Left colon (tissue), 2 donors: ENCODE measurements around the gene UPF2. TPM values are rescaled to one million over a fixed set of nuclear protein-coding genes. Genes with fewer than 3 reads are reported as not detected.
"Not testable (repeated sequence)": the region's sequence is repeated elsewhere in the genome, so short reads cannot be mapped to it uniquely, and the experiment has no call there.

Experiments used
- ATAC-seq: fragments of 200-7000 bp; cut with Tn5 transposase; one replicate; pipeline ENCODE4 v1.9.1; 2020; ENCODE audit warnings: mild to moderate bottlenecking, moderate library complexity
- DNase-seq, 2 donors: peaks; one replicate each; pipeline ENCODE4 v3.0.0-alpha.2; 2020
- intact Hi-C, 2 donors: fragments of 100-400 bp; cut with DNase I in 1 of 2; cut with micrococcal nuclease in 1 of 2; formaldehyde crosslinking; loops; one replicate each; pipeline versions ENCODE4 v1.11.2 to v1.14.0; 2022; cut with DNase I, micrococcal nuclease
- long read RNA-seq: library from polyadenylated mRNA; unstranded; transcript quantifications from one replicate; pipeline ENCODE4 v2.0.0, GENCODE V29; 2021
- total RNA-seq, 2 donors: library from RNA; stranded (reverse); fragmentation: NEBNext Ultra II Directional; extraction: Animal tissue kit (Norgen Biotek cat#: 25700); gene quantifications; one replicate each; pipeline ENCODE4 v1.2.1, GENCODE V29; 2021
- donor health status: DM: no; HTN: no; CAD: no.
- donor health status: DM: yes; HTN: yes; CAD: no.

The UPF2 gene, protein sequence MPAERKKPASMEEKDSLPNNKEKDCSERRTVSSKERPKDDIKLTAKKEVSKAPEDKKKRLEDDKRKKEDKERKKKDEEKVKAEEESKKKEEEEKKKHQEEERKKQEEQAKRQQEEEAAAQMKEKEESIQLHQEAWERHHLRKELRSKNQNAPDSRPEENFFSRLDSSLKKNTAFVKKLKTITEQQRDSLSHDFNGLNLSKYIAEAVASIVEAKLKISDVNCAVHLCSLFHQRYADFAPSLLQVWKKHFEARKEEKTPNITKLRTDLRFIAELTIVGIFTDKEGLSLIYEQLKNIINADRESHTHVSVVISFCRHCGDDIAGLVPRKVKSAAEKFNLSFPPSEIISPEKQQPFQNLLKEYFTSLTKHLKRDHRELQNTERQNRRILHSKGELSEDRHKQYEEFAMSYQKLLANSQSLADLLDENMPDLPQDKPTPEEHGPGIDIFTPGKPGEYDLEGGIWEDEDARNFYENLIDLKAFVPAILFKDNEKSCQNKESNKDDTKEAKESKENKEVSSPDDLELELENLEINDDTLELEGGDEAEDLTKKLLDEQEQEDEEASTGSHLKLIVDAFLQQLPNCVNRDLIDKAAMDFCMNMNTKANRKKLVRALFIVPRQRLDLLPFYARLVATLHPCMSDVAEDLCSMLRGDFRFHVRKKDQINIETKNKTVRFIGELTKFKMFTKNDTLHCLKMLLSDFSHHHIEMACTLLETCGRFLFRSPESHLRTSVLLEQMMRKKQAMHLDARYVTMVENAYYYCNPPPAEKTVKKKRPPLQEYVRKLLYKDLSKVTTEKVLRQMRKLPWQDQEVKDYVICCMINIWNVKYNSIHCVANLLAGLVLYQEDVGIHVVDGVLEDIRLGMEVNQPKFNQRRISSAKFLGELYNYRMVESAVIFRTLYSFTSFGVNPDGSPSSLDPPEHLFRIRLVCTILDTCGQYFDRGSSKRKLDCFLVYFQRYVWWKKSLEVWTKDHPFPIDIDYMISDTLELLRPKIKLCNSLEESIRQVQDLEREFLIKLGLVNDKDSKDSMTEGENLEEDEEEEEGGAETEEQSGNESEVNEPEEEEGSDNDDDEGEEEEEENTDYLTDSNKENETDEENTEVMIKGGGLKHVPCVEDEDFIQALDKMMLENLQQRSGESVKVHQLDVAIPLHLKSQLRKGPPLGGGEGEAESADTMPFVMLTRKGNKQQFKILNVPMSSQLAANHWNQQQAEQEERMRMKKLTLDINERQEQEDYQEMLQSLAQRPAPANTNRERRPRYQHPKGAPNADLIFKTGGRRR
- total RNA-seq, result 10 to 100 TPM; 18.7 to 18.9 TPM
- long read RNA-seq, full-length matches to known transcripts, result 1 of 16 reads
- long read RNA-seq, partial matches to known transcripts, result 12 of 16 reads
- long read RNA-seq, other reads (novel, unspliced or antisense), result 3 of 16 reads

DNA sequence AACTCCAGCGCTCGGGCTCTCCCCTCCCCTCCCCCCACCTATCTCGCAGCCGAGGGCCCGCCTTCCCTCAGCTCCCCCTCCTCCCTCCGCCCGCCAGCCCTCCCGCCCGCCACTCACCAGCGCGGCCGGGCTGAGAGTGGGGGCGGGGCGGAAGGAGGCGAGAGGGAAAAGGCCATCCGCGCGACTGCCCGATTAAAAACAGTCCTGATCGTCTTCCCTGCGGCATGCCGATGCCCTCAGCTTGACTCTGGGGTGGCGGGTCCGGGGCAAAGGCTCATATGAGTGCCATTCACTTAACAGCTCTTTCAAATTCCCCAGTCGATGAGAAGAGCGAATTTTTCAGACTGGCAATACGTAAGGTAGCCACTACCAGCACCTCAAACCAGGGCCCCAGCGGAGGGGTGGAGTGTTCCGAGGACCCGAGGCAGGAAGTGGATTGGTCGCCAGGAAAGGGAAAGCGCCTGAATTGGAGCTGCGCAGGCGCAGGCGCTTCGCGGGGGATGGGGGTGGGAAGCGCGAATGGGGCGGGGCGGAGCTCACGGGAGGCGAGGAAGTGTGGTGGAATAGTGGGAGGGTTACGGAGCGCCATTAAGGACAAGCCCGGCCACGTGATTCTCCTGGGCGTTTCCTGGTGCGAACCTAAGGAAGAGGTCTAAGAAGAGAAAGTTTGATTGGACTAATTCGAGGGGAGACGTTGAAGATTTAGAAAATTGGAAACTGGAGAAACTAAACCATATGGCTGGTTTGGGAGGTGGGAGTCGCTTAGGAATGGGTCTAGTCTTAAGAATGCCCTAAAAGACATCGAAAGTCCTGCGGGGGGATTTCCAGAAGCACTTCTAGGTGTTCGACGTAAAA is at the start of gene UPF2:
TSS of gene UPF2 (minus strand) at position 13 of the 855 bp plus-strand sequence. CDS start 7,386 bp downstream, outside the sequence.
- ATAC-seq (peak; percentile 91), DNase-seq (peak; percentile 97 to 98)
- intact Hi-C loops, result no loop called here

DNA sequence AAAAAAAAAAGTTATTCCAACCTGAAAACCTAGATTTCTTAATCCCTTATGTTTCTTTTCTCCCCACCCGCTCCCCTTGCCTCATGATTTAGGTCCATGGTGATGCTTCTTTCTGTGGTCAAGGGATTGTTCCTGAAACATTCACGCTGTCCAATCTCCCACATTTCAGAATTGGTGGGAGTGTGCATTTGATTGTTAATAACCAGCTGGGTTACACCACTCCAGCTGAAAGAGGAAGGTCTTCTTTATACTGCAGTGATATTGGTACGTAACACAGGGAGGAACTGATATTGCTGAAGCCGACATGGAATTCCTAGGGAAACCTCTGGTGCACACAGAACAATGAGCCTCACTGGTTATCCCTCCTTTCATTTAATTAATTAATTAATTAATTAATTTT is 48.8 kb upstream of the UPF2 start:
- intact Hi-C loops, result no loop called here
- DNase-seq, result no peak
- ATAC-seq, result no peak

DNA sequence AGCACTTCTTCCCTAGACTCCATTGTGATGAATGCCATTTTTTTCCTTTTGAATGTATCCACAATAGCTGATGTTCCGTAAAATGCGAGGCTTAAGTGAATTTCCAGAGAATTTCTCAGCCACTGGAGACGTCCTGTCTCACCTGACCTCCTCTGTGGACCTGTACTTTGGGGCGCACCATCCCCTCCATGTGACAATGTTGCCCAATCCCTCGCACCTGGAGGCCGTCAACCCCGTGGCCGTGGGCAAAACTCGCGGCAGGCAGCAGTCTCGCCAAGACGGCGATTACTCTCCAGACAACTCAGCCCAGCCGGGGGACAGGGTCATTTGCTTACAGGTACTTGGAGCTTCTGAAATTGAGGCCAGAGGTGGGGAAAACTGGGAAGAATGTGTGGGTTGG is 46.3 kb upstream of the UPF2 start:
- intact Hi-C loops, result no loop called here

DNA sequence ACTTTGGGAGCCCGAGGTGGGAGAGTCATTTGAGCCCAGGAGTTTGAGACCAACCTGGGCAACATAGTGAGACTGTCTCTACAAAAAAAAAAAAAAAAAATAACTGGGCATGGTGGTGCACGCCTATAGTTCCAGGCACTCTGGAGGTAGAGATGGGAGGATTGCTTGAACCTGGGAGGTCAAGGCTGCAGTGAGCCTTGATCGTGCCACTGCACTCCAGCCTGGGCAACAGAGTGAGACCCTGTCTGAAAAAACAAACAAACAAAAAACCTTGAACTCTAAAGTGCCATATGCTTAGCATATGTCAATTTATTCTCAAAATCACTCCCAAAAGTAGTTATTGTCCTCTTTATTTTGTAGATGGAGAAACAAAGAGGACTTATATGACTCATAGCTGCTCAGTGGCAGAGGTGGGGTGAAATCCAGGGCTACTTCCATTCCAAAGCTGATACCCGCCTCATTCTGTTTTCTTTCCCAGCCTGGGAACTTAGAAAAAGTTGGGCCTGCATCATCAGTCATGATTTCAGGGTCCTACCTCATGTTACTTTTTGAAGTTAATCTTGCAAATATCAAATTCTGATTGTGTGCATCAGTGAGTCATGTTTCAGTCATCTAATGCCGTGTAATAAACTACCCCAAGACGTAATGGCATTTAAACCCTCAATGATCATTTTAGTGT is 39.4 kb upstream of the UPF2 start:
- DNase-seq (no peak), ATAC-seq (no peak)
- intact Hi-C loops, result no loop called here

More for the DNA sequence above, 46.3 kb upstream of the UPF2 start:
- DNase-seq, result no peak
- no peak for ATAC-seq

DNA sequence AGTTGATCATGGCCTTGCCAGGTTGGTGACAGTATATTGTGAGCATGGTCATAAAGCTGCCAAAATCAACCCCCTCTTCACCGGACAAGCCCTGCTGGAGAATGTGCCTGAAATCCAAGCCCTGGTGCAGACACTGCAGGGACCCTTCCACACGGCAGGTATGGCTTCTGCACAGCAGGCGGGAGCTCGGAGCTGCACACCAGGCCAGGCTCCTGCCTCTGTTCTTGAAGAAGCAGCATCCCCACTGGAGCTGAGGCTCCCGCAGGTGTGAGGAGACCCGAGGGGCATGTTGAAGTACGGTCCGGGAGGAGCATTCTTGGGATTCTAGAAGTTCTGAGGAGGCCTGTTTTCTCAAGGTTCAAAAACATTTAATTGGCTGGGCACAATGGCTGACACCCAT is 38.9 kb upstream of the UPF2 start:
- no peak for ATAC-seq
- intact Hi-C loops, result no loop called here
- DNase-seq, result no peak

DNA sequence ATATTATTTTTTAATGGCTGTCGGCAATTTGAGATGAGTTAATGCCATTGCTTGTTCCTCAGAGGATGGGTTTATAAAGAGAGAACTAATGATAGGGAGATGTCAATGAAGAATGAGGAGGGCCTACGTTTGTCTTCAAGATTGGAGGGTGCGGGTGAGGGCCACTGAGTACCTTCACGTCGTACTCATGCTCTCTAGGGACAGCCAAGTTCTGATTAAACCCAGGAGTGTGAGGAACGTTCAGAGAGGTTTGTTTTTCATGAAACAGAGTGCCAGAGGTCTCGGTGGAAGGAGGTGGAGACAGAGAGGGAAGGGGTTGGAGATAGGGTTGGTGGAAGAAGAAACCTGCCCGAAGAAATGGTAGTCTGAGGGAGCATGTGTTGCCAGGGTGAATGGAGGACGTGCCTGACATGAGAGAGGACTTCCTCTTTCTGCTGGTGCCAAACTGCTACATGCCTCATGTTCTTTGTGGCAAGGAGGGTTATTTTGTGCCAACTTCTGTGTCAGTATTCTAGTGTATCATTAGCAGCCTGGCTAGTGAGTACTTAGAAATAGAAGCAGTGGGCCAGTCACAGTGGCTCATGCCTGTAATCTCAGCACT is 35.1 kb upstream of the UPF2 start:
- intact Hi-C loops, result no loop called here
- no peak for ATAC-seq
- no peak for DNase-seq

DNA sequence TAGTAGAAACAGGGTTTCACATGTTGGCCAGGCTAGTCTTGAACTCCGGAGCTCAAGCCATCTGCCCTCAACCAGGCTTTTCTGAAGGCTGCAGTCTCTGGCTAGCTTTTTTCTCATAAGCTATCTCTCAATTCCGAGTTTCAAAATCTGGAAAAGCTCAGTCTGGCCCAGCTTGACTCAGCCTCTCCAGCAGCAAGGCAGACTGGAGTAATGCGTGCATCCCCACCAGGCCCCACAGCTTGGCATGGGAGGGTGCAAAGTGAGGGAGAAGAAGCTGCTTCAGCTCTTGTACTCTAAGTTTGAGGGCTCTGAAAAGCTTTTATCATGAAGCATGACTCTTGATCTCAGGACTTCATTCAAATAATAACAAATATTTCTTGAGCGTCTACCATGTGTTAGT is 30.9 kb upstream of the UPF2 start:
- intact Hi-C loops, result no loop called here
- DNase-seq (no peak), ATAC-seq (no peak)

DNA sequence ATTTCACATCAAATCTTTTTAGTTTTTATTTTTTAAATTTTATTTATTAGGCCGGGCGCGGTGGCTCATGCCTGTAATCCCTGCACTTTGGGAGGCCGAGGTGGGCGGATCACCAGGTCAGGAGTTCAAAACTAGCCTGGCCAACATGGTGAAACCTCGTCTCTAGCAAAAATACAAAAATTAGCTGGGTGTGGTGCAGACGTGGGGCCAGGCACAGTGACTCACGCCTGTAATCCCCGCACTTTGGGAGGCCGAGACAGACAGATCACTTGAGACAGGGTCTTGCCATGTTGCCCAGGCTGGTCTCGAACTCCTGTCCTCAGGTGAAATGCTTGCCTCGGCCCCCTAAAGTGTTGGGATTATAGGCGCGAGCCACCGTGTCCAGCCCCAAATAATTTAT is 28.8 kb upstream of the UPF2 start:
- intact Hi-C loops, DNase-seq, ATAC-seq: not testable (repeated sequence)

DNA sequence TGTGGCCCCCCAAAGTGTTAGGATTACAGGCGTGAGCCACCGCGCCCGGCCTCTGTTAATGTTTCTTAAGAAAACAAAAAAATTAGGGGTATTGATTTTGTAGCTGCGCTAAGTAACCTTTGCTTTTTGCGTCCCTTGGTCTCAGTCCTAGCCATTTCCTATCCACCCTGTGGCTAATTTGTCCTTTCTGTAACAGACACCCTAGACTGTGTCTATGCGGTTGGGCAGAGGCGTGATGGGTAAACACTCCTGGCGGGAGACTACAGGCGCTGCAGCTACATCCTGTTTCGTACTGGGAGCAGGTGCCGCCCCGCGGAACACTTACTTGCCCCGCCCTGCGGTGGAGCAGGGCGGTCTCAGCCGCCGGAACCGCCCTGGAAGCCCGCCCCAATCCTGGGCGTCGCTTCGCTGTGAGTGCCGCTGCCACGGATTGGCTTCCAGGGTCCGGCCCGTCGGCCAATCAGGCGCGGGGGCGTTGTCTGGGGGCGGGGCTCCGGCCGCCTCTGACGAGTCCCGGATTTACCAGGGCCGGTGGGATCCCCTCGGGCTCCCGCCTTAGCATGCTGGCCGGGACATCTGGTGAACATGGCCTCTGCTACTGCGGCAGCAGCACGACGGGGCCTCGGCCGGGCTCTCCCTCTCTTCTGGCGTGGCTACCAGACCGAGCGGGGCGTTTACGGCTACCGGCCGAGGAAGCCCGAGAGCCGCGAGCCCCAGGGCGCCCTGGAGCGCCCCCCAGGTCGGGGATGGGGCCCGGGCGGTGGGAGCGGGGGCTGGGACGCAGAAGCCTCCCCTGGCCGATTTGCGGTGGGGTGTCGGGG is 26.1 kb upstream of the UPF2 start, which contains the start of gene DHTKD1:
TSS of gene DHTKD1 (plus strand) at position 506 of the 821 bp plus-strand sequence. CDS start at position 586, 80 bp downstream.
- DNase-seq, result peak; percentile 98 to 99
- peak; percentile 97 for ATAC-seq
- intact Hi-C loops, result no loop called here

DNA sequence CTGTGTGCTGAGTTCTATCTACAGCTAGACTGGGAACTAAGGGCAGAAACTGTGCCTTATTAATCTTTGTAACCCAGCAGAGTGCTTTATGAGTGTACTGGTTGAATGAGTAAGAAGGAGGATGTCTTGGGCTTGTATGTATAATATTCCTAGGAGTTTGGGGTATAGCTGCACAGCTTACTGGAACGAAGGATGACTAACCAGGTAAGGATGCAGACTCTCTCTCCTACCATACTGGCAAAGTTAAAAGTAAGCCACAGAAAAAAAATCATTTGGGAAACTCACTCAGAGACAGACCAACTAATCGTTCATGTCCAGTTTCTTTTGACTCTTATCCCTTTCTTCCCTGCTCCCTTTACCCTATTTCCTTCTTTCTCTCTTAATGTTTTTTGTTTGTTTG is 24.7 kb upstream of the UPF2 start:
- ATAC-seq (no peak), DNase-seq (no peak)
- intact Hi-C loops, result no loop called here

DNA sequence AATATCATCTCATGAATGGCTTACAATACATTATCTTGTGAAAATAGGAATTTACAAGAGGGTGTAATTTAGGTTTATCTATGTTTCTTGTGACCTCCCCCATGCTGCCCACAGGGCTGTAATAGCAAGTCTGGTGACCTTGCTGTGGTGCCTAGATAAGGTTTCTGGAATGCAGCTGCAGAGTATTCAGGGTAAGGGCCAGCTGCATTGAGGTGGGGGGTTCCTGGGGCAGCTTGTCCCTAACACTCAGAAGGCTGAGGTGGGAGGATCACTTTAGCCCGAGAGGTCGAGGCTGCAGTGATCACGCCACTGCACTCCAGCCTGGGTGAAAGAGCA is 20.8 kb upstream of the UPF2 start:
- ATAC-seq (no peak), DNase-seq (no peak)
- intact Hi-C loops, result no loop called here

DNA sequence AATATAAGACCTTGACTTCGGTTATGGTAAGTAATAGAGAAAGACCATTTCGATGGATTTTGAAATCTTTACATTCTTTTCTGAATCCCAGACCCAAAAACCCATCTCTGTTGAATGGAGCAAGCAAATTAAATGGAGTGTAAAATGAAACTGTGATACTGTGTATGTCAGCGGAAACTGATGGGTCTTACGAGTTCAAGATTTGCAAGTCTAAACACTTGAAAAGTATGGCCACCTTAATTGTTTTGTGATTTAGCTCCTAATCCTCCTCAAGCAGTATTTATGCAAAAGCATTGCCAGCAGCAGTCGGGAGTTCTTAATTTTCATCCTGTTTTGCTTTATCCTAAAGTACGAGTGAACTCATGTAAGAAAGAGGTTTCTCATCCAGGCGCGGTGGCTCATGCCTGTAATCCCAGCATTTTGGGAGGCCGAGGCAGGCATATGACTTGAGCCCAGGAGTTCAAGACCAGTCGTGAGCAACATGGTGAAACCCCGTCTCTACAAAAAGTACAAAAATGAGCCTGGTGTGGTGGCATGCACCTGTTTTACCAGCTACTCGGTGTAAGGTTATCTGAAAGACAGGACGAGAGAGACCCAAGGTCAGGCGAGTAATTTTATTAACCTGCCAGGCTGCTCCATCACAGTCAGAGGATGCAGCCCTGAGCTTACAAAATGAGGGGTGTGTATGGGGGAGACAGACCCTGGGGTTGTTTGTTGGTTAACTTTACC is 20.3 kb upstream of the UPF2 start:
- no peak for ATAC-seq
- intact Hi-C loops, result no loop called here
- no peak for DNase-seq

DNA sequence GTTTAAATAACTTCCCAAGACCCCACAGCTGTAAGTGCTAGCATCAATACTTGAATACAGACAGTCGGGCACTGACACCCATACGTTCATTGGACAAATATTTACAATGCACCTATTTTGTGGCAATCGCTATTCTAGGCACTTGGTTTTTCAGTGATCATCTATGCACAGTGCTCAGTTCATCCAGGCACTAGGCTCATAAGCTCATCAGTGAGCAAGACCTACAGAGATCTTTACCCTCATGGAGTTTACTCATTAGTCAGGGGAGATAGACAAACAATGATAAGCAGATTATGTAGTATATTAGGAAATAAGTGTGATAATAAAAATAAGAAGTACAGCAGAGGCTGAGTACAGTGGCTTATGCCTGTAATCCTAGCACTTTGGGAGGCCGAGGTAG is 18.5 kb upstream of the UPF2 start:
- ATAC-seq (no peak), DNase-seq (no peak)
- intact Hi-C loops, result no loop called here

DNA sequence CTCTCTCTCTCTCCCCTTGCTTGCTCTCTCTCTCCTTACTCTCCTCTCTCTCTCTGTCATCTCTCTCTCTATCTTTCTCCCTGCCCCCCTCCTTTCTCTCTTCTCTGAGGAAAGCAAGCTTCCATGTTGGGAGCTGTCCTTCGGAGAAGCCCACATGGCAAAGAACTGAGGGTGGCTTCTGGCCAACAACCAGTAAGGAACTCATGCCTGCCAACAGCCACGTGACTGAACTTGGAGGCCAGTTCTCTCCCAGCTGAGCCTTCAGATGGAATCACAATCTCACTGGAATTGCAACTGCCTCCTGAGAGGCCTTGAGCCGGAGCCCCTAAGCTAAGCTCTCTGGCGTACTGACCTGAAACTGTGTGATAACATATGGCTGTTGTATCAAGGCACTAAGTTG is 14.1 kb upstream of the UPF2 start:
- ATAC-seq (no peak), DNase-seq (no peak)
- intact Hi-C loops, result no loop called here

DNA sequence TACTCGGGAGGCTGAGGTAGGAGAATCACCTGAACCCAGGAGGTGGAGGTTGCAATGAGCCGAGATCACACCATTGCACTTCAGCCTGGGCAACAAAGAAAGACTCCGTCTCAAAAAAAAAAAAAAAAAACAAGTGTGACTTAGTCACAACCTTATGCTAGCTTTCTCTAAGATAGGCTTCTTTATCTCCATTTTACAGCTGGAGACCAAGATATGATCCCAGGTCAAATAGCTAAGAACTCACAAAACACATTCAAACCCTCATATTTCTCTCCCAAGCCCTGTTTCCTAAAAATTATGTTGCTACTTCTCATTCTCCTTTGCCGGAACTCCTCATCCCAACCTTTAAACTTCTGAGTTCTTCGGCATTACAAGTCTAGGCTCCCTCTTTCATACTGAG is 13.1 kb upstream of the UPF2 start:
- ATAC-seq (no peak), DNase-seq (no peak)
- intact Hi-C loops, result no loop called here

DNA sequence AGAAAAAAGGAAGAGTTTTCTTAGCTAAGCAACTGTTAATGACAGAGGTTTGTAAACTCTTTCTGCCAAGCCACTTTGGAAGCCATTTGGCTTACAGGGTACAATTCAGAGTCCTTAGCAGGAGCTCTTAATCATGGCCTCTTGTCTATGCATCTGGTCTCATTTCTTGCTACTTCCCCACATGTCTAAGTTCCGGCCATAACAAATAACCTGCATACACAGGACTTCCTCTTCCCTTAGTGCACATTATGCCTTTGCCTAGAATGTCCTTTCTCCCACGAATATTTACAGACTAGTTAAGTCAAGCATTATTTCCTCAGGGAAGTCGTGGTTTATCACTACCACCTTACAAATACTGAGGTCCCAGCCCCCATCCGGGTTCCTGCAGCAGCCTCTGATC is 8.6 kb upstream of the UPF2 start:
- DNase-seq (no peak), ATAC-seq (no peak)
- intact Hi-C loops, result no loop called here
